Esophagus muscularis mucosa (tissue), 3 donors: ENCODE data around the gene RHD.
"Not testable (repeated sequence)": the region's sequence is repeated elsewhere in the genome, so short reads cannot be mapped to it uniquely, and the experiment has no call there.

ENCODE experiments used
- POLR2A ChIP-seq: fragments of 450-650 bp; IDR thresholded peaks from one replicate; pipeline ENCODE4 v1.6.1; 2017; ENCODE audit warnings: antibody characterized with exemption, moderate library complexity, mild to moderate bottlenecking, low read depth
- TF ChIP-seq, protein P1 (sequence below), 3 experiments: fragments of 200-600 bp in 2 of 3; fragments of 450-650 bp in 1 of 3; sonication (generic) in 2 of 3; IDR thresholded peaks; one replicate each; pipeline ENCODE4 v1.5.1; 2017 to 2019; ENCODE audit warnings: antibody characterized with exemption in 3 of 3, mild to moderate bottlenecking in 2 of 3, moderate library complexity in 1 of 3

DNA sequence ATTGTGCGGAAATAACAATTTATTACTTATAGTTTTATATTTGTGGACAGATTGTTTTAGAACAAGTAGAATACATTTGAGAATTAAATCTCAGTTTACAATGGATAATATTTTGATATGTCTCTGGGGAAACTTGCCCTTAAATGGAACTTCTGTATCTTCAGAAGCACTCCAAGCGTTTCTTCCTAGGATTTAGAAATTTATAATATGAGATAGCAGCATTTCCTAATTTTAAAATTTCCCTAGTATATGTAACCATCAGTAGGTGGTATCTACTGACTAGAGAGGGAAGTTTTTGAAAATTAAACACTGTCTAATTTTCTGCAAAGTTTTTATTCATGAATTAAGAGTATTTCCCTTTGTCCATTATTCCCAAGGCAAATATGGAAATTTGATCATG, 21.1 kb downstream of the RHD start:
- TF ChIP-seq, protein P1, sequence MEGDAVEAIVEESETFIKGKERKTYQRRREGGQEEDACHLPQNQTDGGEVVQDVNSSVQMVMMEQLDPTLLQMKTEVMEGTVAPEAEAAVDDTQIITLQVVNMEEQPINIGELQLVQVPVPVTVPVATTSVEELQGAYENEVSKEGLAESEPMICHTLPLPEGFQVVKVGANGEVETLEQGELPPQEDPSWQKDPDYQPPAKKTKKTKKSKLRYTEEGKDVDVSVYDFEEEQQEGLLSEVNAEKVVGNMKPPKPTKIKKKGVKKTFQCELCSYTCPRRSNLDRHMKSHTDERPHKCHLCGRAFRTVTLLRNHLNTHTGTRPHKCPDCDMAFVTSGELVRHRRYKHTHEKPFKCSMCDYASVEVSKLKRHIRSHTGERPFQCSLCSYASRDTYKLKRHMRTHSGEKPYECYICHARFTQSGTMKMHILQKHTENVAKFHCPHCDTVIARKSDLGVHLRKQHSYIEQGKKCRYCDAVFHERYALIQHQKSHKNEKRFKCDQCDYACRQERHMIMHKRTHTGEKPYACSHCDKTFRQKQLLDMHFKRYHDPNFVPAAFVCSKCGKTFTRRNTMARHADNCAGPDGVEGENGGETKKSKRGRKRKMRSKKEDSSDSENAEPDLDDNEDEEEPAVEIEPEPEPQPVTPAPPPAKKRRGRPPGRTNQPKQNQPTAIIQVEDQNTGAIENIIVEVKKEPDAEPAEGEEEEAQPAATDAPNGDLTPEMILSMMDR (IDR thresholded peaks at IDR 0.05) = not testable (repeated sequence)
- TF ChIP-seq POLR2A = not testable (repeated sequence)
